HG02610 (cell line): ENCODE results near the gene B3GAT2.
A peak's percentile ranks its signal among the peaks of the same experiment; 100 is the strongest.

Source experiments
- ATAC-seq: cut with Tn5 transposase; IDR thresholded peaks from one replicate; pipeline ENCODE4 v1.9.1; 2021; ENCODE audit warnings: mild to moderate bottlenecking, moderate library complexity; ENCODE audit not compliant: unreplicated experiment

The B3GAT2 gene

GRCh38 chr6:70901324-70901723 lies 55.5 kb downstream of the B3GAT2 start:
- ATAC-seq, result no peak

- ATAC-seq, result no peak
These were observed 56.8 kb downstream of the B3GAT2 start for GRCh38 chr6:70900047-70900446.

- no peak for ATAC-seq
These were observed 62.9 kb downstream of the B3GAT2 start for GRCh38 chr6:70894001-70894400.

- no peak for ATAC-seq
These were observed 67.6 kb downstream of the B3GAT2 start for GRCh38 chr6:70889270-70889669.

GRCh38 chr6:70886661-70887060 lies 70.2 kb downstream of the B3GAT2 start:
- ATAC-seq, result no peak

- no peak for ATAC-seq
These were observed 70.8 kb downstream of the B3GAT2 start for GRCh38 chr6:70886071-70886470.

GRCh38 chr6:70884074-70884983 lies 72.5 kb downstream of the B3GAT2 start:
- peak; percentile 55 for ATAC-seq

GRCh38 chr6:70879496-70879895 lies 77.4 kb downstream of the B3GAT2 start:
- ATAC-seq, result no peak

- no peak for ATAC-seq
These were observed 82.5 kb downstream of the B3GAT2 start for GRCh38 chr6:70874181-70874913.

GRCh38 chr6:70872469-70872868 lies 84.4 kb downstream of the B3GAT2 start:
- no peak for ATAC-seq

GRCh38 chr6:70864401-70864800 lies 92.5 kb downstream of the B3GAT2 start:
- no peak for ATAC-seq

- ATAC-seq, result no peak
These were observed 93.5 kb downstream of the B3GAT2 start for GRCh38 chr6:70863343-70863742.

GRCh38 chr6:70860920-70861319 lies 95.9 kb downstream of the B3GAT2 start:
- ATAC-seq, result no peak

- ATAC-seq, result no peak
These were observed 96.8 kb downstream of the B3GAT2 start for GRCh38 chr6:70860045-70860444.

GRCh38 chr6:70857387-70858077 lies 99.3 kb downstream of the B3GAT2 start:
- ATAC-seq, result peak; percentile 99

- ATAC-seq, result no peak
These were observed 104.1 kb downstream of the B3GAT2 start for GRCh38 chr6:70852667-70853246.

GRCh38 chr6:70849348-70850069 lies 107.4 kb downstream of the B3GAT2 start:
- ATAC-seq, result no peak

- ATAC-seq, result no peak
These were observed 109.5 kb downstream of the B3GAT2 start for GRCh38 chr6:70847106-70848084.

GRCh38 chr6:70846207-70846835 lies 110.5 kb downstream of the B3GAT2 start:
- ATAC-seq, result no peak
